GM21737 (cell line): ENCODE measurements around the gene PARM1.

Experiments
- ATAC-seq: cut with Tn5 transposase; IDR thresholded peaks from one replicate; pipeline ENCODE4 v1.9.1; 2021; ENCODE audit warnings: mild to moderate bottlenecking, moderate library complexity; ENCODE audit not compliant: unreplicated experiment

PARM1 gene

DNA sequence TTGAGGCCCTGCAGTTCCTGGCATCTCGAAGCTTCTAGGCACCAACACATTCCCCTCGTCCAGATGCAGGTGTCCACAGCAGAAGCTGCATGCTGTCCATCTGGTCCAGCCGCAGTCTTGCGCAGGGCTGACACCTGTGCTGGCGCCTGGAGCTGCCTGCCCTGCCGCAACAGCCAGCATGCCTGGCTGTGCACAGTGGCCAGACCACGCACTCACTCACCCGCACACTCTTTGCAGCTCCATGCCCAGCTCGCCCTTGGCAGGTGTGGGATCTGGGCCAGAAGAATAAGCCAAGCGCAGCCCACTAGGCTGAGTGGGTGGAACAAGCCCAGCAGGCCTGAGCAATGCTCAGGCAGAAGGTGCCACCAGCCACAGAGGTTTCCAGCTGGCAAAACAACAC lies 125.6 kb downstream of the PARM1 start:
- ATAC-seq = no peak

DNA sequence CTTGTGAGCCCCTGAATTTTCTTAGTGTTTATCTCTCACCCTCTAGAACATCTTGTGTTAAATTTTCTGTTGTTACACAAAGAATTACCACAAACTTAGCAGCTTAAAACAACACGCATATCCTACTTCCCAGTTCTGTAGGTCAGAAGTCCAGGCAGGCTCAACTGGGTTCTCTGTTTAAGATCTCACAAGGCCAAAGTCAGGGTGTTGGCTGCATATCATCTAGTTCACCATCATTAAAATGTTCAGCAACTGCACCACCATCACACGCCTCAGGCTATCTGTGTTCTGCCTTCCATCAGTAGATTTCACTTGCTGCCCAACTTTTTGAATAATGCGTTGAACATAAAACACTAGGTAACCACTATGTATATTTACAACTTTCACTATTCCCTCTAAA lies 130.5 kb downstream of the PARM1 start:
- no peak for ATAC-seq

DNA sequence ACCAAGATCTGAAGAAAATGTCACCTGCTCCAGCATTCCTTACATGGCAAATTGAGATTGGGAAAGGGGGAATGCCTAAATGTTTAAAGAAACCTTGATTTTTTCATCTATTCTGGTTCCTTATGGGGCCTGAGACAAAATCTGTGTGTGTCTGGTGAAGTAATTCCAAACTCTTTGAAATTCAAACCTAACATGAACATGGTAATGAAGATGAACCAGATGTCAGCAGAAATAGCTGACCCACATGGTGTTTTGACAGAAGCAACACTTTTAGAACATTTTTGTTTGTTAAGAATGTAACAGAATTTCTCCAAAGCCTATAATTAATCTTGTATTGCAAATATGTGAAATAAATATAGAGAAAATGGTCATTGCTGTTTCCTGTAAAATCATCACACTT lies 133.0 kb downstream of the PARM1 start:
- no peak for ATAC-seq

DNA sequence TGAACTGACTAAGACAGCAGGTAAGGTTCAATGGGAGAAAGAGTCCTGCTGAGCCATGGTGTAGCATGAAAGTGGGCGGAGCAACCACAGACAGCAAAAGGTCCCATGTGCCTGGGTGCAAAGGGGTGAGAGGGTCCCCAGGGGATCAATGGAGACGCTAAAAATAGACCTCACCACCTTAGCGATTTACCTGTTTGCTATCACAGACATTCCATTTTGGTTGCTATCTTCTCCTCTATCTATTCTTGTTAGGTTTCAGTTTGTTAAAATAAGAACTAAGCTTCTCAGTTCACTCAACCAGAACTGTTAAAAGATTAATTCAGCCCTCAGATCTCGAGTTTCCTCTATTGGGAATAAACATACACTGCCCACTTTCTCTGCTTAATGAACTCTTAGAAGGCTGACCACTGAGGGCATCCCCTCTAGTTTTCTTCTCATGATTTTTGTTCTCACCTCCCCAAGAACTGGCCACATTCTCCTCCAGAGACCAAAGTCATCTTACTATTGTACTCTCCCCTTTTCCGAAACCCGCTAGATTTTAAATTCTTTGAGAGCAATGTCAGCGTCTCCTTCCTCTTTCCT lies 136.7 kb downstream of the PARM1 start:
- ATAC-seq = peak; percentile 83

DNA sequence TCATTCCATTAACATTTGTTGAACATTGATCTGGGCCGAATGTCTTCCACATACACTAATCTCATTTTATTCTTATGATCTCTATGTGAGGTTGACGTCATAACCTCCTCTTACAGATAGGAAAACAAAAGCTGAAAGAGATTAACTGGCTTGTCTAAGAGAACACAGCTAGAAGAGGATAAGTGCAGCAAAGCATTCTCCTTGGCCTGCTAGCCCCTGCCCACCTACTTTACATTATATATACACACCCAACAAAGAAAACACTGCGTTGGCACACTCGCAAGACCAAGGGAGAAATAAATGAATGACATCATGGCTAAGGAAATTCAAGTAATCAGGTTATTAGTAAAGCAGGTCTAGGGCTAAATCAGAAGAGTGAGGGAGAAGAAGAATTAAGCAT lies 138.4 kb downstream of the PARM1 start:
- ATAC-seq = no peak

DNA sequence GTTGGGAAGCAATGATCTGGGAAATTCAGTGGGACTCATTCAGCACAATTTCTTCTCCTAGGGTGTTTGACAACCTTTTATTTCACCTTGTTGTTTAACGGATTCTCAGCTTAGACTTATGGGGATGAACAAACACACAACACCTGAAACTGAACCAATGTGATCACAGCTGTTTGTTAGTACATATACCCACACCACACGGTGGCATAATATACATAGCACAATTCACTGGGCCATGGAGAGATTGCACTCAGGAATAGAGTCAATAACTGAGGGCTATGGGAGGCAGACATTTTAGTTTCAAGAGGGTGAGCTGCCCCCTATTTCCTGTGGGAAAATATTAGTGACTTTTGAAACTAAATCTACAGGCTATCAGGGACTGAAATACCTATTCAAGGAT lies 148.0 kb downstream of the PARM1 start:
- no peak for ATAC-seq

DNA sequence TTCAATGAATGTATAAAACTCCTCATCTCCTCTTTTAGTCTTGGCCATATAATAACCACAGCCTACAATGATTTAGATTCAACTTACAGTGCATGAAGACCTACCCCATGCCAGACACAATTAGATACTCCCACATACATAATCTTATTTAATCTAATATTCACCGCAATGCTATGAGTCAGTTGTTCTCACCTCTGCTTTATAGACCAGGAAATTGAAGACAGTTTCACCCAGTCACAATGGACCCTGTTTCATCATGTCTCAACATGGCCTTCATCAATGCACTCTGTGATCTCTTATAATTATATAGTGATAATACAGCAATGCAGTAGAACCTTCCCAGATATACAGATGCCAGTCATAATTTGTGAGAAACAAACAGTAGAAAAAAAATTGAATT lies 148.6 kb downstream of the PARM1 start:
- ATAC-seq = no peak

DNA sequence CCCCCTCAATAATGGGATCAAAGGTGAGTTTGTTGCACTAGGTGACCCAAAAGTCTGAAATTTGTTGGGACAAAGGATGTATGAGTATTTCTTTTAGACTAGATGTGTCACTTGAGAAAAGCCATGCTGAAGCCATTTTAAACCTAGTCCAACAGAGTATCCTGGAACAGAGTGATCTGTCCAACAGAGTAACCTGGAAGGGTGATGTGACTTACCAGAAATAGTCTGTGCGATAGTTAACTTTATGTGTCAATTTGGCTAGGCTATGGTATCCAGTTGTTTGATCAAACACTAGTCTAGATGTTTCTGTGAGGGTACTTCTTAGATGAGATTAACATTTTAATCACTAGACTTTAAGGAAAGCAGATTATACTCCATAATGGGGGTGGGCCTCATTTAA lies 154.5 kb downstream of the PARM1 start:
- no peak for ATAC-seq

DNA sequence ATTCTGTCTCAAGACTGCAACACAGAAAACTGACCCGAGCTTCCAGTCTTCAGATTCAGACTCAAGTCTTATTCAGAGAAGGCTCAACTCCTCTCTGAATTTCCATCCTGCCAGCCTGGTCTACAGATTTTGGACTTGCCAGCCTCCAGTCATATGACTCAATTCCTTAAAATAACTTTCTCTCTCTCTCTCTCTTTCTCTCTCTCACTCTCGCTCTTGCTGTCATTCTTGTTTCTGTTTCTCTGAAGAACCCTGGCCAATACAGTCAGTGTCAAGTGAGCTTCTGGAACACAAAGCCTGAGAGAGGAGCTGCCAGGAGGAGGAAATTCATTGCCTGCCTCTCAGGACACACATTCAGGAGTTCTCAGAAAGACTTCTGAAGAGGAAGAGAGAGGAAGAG lies 154.9 kb downstream of the PARM1 start:
- ATAC-seq = no peak

DNA sequence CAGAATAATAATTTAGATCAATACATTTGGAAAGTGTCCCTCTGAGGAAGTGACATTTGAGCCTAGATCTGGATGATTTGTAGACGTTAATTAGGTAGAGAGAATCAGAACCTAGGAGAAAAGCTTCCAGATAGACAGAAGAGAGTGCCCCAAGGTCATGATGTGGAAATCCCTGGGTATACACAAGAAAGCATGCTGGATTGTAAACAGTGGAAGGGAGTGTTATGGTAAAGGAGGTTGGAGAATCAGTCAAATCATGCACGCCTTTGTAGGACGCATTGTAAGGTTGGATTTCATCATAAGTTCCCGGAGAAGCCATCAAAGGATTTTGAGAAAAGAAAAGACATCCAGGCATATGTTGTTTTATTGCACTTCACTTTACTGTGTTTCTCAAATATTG lies 156.3 kb downstream of the PARM1 start:
- no peak for ATAC-seq

DNA sequence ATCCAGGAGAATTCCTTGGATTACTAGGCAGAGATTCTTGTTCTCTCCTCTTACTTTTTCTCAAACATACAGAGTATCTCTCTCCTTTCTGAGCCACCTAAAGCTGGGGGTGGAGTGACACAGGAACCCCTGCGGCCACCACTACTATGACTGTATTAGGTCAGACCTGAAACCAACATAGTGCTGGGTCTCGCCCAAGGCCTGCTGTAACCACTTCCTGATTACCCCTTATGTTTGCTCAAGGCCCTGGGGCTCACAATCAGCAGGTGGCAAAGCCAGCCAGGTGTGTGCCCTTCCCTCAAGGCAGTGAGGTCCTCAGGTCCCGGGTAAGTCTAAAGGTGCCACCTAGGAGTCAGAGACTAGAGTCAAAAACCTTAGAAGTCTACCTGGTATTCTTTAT lies 166.4 kb downstream of the PARM1 start:
- ATAC-seq = peak; percentile 95
